Uterus (tissue), 4 donors: ENCODE results near the gene CD96. TPM values are rescaled to one million over a fixed set of nuclear protein-coding genes. Genes with fewer than 3 reads are reported as not detected.
"Not testable (repeated sequence)": the region's sequence is repeated elsewhere in the genome, so short reads cannot be mapped to it uniquely, and the experiment has no call there.

ENCODE experiments used
- DNase-seq, 2 donors: peaks; one replicate each; pipeline ENCODE4 v3.0.0-alpha.2; 2019 to 2020
- H3K27ac ChIP-seq, 2 donors: fragments of 200-600 bp; sonication (generic); 1 replicate in 1 of 2; 2 replicates in 1 of 2; pipeline ENCODE4 v1.5.1; 2016 to 2018
- H3K27me3 ChIP-seq, 2 donors: fragments of 200-600 bp; sonication (generic); one replicate each; pipeline ENCODE4 v1.5.1; 2018 to 2019; ENCODE audit warnings: control low read depth in 1 of 2
- H3K36me3 ChIP-seq, 2 donors: fragments of 200-600 bp; sonication (generic); one replicate each; pipeline ENCODE4 v1.5.1; 2019; ENCODE audit warnings: control low read depth in 1 of 2
- H3K4me1 ChIP-seq, 2 donors: fragments of 200-600 bp; sonication (generic); one replicate each; pipeline ENCODE4 v1.5.1; 2018 to 2019; ENCODE audit warnings: control low read depth in 1 of 2
- H3K4me3 ChIP-seq, 2 donors: fragments of 200-600 bp; sonication (generic); 1 replicate in 1 of 2; 2 replicates in 1 of 2; pipeline ENCODE4 v1.5.1; 2018 to 2019; ENCODE audit warnings: mild to moderate bottlenecking in 1 of 2
- H3K9me3 ChIP-seq, 2 donors: fragments of 200-600 bp; sonication (generic); one replicate each; pipeline ENCODE4 v1.5.1; 2019; ENCODE audit warnings: control low read depth in 1 of 2
- POLR2A ChIP-seq, 2 donors: fragments of 450-650 bp; IDR thresholded peaks; one replicate each; pipeline ENCODE4 v1.6.1; 2016; ENCODE audit warnings: antibody characterized with exemption in 2 of 2, mild to moderate bottlenecking in 1 of 2, moderate library complexity in 1 of 2
- intact Hi-C: fragments of 100-400 bp; cut with DNase I; formaldehyde crosslinking; loops from one replicate; pipeline ENCODE4 v1.15.1; 2023; ENCODE audit warnings: low total_unique reads
- total RNA-seq, 4 donors: library from RNA; depleted of rRNA in 3 of 4; stranded (reverse); fragments of >200 nt in 3 of 4; gene quantifications; one replicate each; pipeline versions ENCODE4 v1.1.0 to v1.2.4, GENCODE V29; 2014 to 2023
- TF ChIP-seq, protein P1 (sequence below), 4 experiments: fragments of 200-600 bp in 2 of 4; fragments of 450-650 bp in 2 of 4; sonication (generic) in 2 of 4; IDR thresholded peaks; one replicate each; pipeline ENCODE4 v1.5.1; 2016 to 2019; ENCODE audit warnings: antibody characterized with exemption in 4 of 4, mild to moderate bottlenecking in 2 of 4, moderate library complexity in 1 of 4
- donor health status: DM: yes; HTN: yes; CAD: no.

Gene CD96
- total RNA-seq, 4 donors from 2014 or later: 1.0 to 2.8 (median 2.2) TPM

DNA sequence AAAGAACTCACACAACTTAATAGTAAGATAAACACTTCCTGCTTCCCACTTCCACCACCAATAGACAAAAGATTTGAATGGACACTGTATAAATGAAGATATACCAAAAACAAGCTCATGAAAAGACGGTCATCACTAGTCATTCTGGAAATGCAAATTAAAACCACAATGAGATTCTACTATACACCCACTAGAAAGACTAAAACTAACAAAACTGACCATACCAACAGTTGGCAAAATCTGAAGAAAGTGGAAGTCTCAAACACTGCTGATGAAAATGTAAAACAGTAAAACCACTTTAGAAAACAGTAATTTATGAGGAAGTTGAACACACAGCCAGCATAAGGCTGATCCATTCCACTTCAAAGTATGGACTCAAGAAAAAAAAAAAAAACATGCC is 35.6 kb upstream of the CD96 start:
- DNase-seq: no peak
- no peak overlapping the region for H3K4me3 ChIP-seq
- H3K36me3 ChIP-seq: no peaks in the 10 kb centered on the region
- no peaks in the 10 kb centered on the region for H3K4me1 ChIP-seq
- intact Hi-C loops: no loop called here
- TF ChIP-seq, protein P1, sequence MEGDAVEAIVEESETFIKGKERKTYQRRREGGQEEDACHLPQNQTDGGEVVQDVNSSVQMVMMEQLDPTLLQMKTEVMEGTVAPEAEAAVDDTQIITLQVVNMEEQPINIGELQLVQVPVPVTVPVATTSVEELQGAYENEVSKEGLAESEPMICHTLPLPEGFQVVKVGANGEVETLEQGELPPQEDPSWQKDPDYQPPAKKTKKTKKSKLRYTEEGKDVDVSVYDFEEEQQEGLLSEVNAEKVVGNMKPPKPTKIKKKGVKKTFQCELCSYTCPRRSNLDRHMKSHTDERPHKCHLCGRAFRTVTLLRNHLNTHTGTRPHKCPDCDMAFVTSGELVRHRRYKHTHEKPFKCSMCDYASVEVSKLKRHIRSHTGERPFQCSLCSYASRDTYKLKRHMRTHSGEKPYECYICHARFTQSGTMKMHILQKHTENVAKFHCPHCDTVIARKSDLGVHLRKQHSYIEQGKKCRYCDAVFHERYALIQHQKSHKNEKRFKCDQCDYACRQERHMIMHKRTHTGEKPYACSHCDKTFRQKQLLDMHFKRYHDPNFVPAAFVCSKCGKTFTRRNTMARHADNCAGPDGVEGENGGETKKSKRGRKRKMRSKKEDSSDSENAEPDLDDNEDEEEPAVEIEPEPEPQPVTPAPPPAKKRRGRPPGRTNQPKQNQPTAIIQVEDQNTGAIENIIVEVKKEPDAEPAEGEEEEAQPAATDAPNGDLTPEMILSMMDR (IDR thresholded peaks at IDR 0.05): no peak
- no peak for TF ChIP-seq POLR2A (IDR thresholded peaks at IDR 0.05)
- no peaks in the 10 kb centered on the region for H3K9me3 ChIP-seq
- H3K27me3 ChIP-seq: no peaks in the 10 kb centered on the region
- H3K27ac ChIP-seq: no peak overlapping the region

DNA sequence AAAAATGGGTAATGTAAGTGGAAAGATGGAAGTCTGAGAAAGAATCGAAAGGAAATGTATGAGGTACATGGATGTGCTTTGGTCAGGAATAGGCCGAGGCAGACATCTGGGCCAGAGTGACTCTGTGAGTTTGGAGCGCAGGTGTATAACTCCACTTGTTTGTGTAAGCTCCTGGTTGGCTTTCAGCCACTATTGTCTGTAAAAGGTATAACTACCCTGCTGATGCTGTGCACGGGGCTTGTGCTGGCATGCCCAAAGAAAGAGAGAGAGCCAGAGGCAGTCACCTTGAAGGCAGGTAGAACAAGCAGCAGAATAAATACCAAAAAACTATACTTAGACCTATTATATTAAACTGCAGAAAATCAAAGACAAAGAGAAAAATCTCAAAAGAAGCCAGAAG is 32.7 kb upstream of the CD96 start:
- Histone ChIP-seq H3K9me3 (no peaks in the 10 kb centered on the region), H3K4me3 (no peak overlapping the region), H3K27ac (no peak overlapping the region), H3K4me1 (no peaks in the 10 kb centered on the region), H3K36me3 (no peaks in the 10 kb centered on the region), H3K27me3 (no peaks in the 10 kb centered on the region)
- DNase-seq: no peak
- TF ChIP-seq POLR2A (IDR thresholded peaks at IDR 0.05): no peak
- TF ChIP-seq, protein P1 (IDR thresholded peaks at IDR 0.05): no peak
- intact Hi-C loops: no loop called here

DNA sequence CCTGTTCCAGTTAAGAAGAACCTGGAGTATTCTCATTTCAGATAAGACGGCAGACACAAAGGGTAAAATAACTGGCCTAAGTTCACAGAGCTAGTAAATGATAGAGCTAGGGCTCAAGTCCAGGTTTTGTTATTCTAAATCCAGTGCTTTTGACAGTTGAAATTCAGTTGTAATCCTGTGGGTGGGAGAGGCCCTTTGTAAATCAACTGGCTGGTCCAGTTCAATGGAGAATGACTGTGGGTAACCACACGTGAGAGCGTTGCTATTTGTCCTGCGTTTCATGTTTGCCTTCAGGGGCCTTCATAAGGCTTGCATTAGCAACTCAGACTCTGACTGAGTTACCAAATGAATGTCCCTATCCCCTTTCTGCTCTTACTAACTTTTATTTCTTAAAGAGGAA is 24.2 kb upstream of the CD96 start:
- DNase-seq: no peak
- Histone ChIP-seq H3K4me1 (no peaks in the 10 kb centered on the region), H3K27ac (no peak overlapping the region), H3K27me3 (no peaks in the 10 kb centered on the region), H3K36me3 (no peaks in the 10 kb centered on the region), H3K4me3 (no peak overlapping the region), H3K9me3 (no peaks in the 10 kb centered on the region)
- intact Hi-C loops: no loop called here
- no peak for TF ChIP-seq POLR2A (IDR thresholded peaks at IDR 0.05)
- TF ChIP-seq, protein P1 (IDR thresholded peaks at IDR 0.05): no peak

DNA sequence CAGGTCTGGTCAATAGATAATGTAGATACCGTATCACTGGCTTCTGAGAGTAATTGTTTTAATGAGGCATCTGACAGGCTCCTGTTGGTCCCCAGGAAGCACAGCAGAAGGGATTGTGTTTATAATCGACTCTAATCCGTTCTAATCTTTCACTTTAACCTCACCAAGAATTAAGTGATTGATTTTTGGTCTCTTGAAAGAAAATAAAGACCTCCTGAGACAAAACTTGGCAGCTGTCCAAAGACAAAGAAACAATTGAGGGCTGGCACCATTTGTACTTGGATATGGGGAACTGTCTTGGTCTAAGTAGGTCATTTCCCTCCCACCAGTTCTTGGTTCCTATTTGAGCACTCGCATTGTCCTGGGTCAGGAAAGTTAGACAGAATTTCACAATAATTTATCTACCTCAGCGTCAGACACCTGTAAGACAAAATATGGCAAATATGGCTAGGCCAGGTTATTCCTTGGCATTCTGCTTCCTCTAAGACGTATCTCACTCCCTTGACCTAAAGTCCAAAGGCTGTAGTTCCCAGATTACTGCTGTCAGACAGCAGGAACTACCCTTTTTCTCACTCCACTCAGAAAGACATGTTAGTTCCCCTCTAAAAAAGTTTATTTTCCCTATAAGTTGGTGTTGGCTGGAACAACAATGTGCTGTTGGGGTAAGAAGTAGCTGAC is 22.7 kb upstream of the CD96 start:
- DNase-seq: no peak
- Histone ChIP-seq H3K4me3 (no peak overlapping the region), H3K27me3 (no peaks in the 10 kb centered on the region), H3K4me1 (no peaks in the 10 kb centered on the region), H3K9me3 (no peaks in the 10 kb centered on the region), H3K36me3 (no peaks in the 10 kb centered on the region), H3K27ac (no peak overlapping the region)
- intact Hi-C loops: no loop called here
- TF ChIP-seq, protein P1 (IDR thresholded peaks at IDR 0.05): no peak
- TF ChIP-seq POLR2A (IDR thresholded peaks at IDR 0.05): no peak

DNA sequence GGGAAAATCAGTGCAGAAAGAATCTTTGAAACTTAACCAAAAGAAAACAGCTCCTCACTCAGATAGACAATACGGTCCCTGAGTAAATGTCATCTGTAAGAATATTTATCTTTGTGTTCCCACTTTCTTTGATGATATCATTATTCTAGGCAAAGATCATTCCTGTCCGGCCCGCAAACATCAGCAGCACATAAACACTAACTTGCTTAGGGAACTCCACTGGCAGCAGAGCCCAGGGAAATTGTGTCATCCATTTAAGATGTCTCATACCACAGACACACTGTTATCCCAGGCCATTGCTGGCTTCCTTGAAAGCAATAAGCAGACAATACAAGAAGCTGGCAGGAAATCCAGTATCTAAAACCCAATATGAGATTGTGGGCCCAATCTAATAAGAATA is 20.1 kb upstream of the CD96 start:
- H3K4me1 ChIP-seq: no peaks in the 10 kb centered on the region
- TF ChIP-seq, protein P1 (IDR thresholded peaks at IDR 0.05): no peak
- TF ChIP-seq POLR2A (IDR thresholded peaks at IDR 0.05): no peak
- no peak overlapping the region for H3K4me3 ChIP-seq
- intact Hi-C loops: no loop called here
- no peak for DNase-seq
- no peaks in the 10 kb centered on the region for H3K27me3 ChIP-seq
- no peak overlapping the region for H3K27ac ChIP-seq
- no peaks in the 10 kb centered on the region for H3K36me3 ChIP-seq
- no peaks in the 10 kb centered on the region for H3K9me3 ChIP-seq

DNA sequence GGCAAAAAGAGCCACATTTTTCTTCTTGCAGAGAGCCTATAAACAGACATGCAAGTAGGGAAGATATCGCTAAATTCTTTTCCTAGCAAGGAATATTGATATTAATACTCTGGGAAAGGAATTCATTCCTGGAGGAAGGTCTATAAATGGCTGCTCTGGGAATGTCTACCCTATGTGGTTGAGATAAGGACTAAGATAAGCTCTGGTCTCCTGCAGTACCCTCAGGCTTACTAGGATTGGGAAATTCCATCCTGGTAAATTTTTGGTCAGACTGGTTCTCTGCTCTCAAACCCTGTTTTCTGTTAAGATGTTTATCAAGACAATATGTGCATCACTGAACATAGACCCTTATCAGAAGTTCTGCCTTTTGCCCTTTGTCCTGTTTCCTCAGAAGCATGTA is 17.5 kb upstream of the CD96 start:
- H3K27ac ChIP-seq, DNase-seq: not testable (repeated sequence)

More for the DNA sequence above, 17.5 kb upstream of the CD96 start:
- H3K4me1 ChIP-seq, H3K27me3 ChIP-seq, H3K9me3 ChIP-seq, H3K4me3 ChIP-seq, intact Hi-C loops, H3K36me3 ChIP-seq: not testable (repeated sequence)
